NCI-H446 (cell line): ENCODE results near the gene THAP11.
"Not testable (repeated sequence)": the region's sequence is repeated elsewhere in the genome, so short reads cannot be mapped to it uniquely, and the experiment has no call there.

ENCODE experiments used
- DNase-seq, 2 experiments: peaks; one replicate each; lab custom pipeline; 2025; lab: John Stamatoyannopoulos, UW

The THAP11 gene

DNA sequence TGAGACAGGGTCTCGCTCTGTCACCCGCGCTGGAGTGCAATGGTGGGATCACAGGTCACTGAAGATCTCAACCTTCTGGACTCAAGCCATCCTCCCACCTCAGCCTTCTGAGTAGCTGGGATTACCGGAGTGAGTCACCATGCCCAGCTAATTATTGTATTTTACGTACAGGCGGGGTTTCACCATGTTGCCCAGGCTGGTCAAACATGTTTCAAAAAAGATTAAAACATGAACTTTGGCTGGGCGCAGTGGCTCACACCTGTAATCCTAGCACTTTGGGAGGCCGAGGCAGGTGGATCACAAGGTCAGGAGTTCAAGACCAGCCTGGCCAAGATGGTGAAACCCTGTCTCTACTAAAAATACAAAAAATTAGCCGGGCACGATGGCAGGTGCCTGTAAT lies 4.9 kb upstream of the THAP11 start:
- not testable (repeated sequence) for DNase-seq

DNA sequence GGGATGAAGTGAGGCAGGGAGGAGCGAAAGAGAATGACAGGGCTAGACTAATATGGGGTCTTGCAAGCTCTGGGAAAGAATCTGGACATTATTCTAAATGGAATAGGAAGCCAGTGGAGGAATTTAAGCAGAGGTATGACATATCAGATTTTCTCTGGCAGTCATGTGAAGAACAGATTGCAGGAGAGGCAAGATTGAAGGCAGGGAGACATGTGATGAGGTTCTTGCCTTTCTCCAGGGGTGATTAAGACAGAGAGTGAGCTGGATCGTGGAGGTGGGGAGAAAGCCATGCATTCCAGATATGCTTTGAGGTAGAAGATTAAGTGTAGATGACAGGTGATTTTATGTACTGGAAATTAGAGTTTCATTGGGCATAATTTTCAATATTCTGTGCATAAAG lies 4.3 kb upstream of the THAP11 start:
- no peak for DNase-seq

- no peak for DNase-seq
Observed at GRCh38 chr16:67841198-67841815, 813 bp upstream of the THAP11 start.

DNA sequence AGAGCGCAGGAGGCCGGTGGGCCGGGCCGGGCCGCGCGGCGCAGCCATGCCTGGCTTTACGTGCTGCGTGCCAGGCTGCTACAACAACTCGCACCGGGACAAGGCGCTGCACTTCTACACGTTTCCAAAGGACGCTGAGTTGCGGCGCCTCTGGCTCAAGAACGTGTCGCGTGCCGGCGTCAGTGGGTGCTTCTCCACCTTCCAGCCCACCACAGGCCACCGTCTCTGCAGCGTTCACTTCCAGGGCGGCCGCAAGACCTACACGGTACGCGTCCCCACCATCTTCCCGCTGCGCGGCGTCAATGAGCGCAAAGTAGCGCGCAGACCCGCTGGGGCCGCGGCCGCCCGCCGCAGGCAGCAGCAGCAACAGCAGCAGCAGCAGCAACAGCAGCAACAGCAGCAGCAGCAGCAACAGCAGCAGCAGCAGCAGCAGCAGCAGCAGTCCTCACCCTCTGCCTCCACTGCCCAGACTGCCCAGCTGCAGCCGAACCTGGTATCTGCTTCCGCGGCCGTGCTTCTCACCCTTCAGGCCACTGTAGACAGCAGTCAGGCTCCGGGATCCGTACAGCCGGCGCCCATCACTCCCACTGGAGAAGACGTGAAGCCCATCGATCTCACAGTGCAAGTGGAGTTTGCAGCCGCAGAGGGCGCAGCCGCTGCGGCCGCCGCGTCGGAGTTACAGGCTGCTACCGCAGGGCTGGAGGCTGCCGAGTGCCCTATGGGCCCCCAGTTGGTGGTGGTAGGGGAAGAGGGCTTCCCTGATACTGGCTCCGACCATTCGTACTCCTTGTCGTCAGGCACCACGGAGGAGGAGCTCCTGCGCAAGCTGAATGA lies 606 bp downstream of the THAP11 start:
- peak in 1 of 2 experiments; percentile 8 for DNase-seq

- DNase-seq = no peak
Observed at GRCh38 chr16:67843343-67843765, 1.2 kb downstream of the THAP11 start.

DNA sequence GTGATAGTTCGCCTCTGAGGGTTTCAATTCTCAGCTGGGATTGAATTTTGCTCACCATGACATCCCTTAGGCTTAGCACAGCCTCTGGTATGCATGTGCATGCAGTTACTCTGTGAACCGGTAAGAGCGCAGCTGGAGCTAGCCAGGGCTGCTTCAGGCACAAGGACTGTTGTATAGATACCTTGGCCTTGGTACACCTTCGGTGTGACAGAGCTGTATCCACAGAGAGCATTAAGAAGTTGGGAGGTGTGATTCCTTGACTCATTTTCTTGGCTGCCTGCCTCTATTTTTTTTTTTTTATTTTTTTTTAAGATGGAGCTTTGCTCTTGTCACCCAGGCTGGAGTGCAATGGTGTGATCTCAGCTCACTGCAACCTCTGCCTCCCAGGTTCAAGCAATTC lies 2.4 kb downstream of the THAP11 start:
- no peak for DNase-seq

DNA sequence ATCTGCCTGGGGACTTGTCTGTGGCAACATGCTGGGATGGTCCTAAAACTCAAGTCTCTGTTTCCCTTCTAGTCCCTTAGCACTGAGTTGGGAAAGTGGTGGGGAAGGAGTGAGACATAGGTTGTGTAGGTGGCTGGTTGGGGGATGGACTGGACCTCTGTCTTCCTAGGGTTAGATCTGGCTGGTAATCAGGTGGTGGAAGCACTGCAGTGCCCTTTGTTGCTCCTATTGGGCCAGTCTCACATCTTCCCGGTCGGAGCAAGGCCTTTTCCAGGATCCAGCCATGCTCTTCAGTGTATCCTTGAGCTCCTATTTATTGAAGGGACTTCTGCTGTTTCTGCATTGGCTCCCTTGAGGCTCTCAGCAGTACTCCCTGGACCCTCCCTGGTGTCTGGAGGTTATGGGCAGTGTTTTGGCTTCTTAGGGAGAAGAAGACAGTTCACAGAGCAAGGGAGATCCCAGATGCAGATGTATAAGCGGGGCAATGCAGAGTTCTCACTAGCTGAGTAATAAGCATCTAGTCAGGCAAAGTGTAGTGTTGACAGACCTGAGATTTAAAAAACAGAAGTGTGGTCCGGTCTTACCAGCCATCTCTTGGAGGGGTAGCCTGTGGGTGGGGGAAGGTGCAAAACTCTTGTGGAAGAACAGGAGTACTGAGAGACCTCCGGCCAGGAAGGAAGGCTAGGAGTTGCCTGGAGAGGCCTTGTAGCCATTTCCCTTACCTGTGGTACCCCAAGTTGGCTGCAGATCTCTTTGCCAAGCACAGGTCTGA lies 3.4 kb downstream of the THAP11 start:
- peak in 1 of 2 experiments; percentile 1 for DNase-seq

DNA sequence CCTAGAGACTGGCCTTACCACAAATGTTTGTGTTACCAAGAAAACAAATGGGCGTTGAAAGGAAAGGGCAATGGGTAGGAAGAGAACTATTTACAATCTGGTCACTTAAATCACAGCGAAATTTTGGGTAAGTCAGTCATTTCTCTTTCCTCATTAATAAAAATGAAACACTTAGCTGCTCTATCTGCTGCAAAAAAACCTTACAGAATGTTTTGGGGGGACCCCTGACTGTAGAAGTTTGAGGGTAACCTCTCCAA lies 3.9 kb downstream of the THAP11 start:
- no peak for DNase-seq

DNA sequence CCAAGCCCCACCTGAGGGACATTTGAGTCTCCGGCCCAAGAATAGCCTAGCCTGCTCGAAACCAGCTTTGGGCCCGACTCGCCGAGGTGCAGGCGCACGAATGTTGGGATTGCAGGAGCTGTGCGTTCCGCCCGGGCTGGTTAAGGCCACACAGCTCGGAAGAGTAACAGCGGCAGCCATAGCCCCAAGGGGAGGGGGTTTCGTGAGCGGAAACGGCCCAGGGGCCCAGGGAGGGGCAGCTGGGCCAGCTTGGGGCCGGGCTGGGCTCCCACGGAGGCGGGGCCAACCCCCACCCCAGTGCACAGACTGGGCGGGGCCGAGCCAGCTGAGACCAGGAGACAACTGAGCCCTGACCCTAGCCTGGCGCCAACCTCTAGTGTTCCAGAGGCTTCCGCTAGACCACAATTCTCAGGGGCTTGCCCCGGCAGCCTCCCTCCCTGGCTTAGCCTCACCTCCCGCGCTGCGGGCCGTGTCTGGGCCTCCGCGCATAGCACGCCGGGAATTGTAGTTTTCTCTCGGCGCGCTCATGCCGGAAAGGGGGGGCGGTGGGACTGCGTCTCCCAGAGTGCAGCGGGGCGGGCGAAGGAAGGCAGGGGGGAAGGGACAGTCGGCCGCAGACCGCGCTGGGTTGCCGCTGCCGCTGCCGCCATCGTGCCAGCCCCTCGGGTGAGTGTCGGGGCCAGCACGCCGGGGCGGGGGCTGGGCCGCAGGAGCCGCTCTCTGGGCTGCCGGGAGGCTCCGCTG lies 4.4 kb downstream of the THAP11 start, which contains the start of gene NUTF2:
TSS of gene NUTF2 (plus strand) at position 614 of the 744 bp plus-strand sequence. CDS start 18,198 bp downstream, outside the sequence.
- peak; percentile 84 to 94 for DNase-seq

- DNase-seq = no peak
Observed at GRCh38 chr16:67847064-67847861, 5.1 kb downstream of the THAP11 start, which contains the start of gene CENPT. Gene CENPT, minus strand, starts transcription at chr16:67847693. Its CDS starts 13,834 bp downstream, at chr16:67833859.

- DNase-seq = no peak
Observed at GRCh38 chr16:67848118-67848517, 6.0 kb downstream of the THAP11 start.

GRCh38 chr16:67853670-67854069 lies 11.6 kb downstream of the THAP11 start:
- DNase-seq = no peak

DNA sequence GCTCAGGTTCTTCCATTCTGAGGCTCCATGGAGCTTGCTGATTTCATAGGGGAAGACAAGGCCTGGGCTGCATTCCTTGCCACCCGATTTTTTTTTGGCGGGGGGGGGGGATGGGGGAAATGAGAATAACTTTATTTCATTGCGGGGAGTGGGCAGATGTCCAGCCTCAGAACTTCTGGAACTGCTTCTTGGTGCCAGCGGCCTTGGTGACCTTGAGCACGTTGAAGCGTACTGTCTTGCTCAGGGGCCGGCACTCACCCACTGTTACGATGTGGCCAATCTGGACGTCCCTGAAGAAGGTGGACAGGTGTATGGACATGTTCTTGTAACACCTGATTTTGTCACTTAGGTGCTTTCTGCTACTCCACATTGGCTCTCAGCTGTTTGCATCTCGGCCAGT lies 13.7 kb downstream of the THAP11 start:
- no peak for DNase-seq

DNA sequence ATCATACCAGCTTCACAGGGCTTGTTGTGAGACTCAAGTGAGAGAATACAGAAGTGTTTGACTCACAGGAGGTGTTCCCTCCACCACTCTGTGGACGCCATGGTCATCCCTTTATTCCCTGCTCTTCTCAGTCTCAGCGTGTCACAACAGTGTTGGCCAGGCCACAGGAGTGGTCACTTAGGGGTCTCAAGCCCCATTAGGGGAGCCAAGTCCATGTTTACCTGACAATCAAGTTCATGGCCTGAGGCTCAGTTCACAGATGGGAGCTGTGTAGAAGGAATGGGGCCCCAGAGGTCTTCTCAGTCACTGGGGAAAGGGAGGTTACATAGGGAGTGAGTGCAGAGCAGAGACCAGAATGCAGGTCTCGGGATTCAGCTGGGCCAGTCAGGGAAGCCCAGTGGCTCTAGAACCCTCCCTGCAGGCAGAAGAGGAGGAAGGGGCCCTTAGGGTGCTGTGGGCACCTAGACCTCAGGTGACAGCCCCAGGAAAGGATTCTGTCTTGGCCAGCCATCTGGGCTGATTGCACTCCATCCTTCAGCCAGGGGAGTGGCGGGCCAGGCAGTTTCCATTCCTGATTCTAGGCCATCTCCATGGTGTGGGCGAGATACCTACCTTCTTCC lies 14.9 kb downstream of the THAP11 start:
- DNase-seq = no peak

- DNase-seq = no peak
Observed at GRCh38 chr16:67857547-67858233, 15.6 kb downstream of the THAP11 start.

GRCh38 chr16:67858500-67858899 lies 16.4 kb downstream of the THAP11 start:
- DNase-seq = no peak

GRCh38 chr16:67860589-67861398 lies 18.7 kb downstream of the THAP11 start:
- no peak for DNase-seq

- DNase-seq = no peak
Observed at GRCh38 chr16:67861877-67862276, 19.8 kb downstream of the THAP11 start.
